GM18511 (cell line): ENCODE results near the gene CNOT2.

Experiments used
- ATAC-seq: cut with Tn5 transposase; IDR thresholded peaks from one replicate; pipeline ENCODE4 v1.9.1; 2021; ENCODE audit warnings: mild to moderate bottlenecking, moderate library complexity; ENCODE audit not compliant: unreplicated experiment

Gene CNOT2

DNA sequence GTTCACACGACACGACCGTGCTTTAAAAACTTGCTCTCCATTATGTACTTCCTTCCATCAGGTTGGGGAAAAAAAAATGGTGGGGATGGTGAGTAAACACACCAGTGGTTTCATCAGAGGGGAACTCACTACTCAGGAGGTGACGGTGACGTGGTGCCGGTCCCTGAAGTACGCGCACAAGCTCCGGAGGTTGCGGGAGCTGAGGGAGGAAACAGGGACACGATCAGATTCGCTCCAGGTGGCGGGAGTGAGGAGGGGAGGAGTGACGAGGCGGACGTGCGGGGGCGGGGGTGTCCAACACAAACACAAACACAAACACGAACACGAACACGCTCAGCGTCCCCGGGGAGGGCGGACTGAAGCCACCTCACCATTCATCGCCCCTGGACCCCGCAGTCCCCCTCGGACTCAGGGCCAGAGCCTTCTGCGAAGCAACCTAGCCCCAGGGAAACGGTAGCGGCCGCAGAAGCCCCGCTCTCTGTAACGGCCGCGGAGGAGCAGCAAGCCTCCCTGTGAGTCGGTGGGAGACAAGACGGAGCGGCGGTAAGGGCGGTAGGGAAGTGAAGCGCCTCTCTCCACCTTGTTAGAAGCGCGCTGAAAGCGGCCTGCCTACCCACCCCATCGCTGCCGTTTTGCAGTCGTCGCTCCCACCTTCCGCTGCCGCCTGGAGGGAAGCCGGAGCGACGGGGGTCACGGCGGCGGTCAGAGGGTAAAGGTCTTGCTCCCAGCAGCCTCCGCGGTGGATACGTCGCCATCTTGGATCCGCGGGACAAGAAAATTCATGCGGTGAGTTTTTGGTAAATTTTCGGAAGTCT is at the start of gene CNOT2:
CNOT2 (plus strand) TSS at position 739 of the 815 bp plus-strand sequence. CDS start 34,794 bp downstream, outside the sequence.
- peak; percentile 82 for ATAC-seq

DNA sequence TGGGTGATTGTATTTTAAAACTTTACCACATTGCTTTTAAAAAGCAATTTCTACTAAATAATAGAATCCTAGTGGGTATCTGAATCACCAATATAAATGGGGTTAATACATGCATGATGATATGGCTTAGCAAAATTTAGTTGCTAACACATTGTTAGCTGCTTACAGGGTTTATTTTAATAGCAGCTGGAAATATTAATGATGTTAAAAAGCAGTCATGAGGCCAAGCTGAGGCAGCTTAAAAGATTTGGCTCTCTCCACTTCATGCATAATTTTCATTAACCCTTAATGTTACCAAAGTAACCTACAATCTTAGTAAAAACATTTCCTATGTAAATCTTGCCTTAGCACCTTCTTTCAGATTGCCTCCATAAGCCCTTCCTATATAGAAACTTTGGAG is 49.2 kb upstream of the CNOT2 start:
- no peak for ATAC-seq

DNA sequence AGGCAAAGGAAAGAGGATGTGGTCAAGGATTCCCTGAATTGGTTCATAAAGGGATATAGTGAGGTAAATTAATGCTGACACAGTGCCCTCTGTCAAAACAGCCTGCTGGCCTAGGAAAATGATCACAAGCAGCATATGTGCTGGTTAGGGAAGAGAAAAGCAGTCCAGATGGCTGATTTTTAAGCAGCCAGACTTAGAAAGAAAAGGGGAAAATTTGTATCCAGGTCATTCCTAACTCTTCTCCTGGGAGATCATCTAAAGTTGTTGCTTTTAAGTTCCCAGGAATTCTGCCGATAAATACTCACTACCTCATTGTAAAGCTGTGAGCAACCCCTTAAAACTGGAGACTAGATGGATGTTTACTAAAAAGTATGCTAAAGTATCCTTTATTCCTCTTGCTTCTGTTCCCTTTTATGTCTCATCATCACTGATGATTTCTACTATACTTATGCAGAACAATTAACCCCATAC is 46.4 kb upstream of the CNOT2 start:
- ATAC-seq = no peak

GRCh38 chr12:70197345-70197744 is 45.9 kb upstream of the CNOT2 start:
- ATAC-seq = no peak

DNA sequence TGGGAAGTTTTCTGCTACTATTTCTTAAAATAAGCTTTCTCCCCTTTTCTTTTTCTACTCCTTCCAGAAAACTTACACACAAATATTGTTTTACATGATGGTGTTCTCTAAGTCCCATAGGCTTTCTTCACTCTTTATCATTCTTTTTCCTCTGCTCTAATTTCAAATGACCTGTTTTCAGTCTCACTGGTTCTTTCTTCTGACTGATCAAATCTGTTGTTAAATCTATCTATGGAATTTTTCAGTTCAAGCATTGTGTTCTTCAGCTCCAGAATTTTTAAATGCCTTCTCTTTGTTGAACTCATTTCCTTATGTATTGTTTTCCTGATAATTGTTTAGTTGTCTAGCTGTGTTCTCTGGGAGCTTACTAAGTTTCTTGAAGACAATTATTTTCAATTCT is 29.5 kb upstream of the CNOT2 start:
- ATAC-seq = no peak

DNA sequence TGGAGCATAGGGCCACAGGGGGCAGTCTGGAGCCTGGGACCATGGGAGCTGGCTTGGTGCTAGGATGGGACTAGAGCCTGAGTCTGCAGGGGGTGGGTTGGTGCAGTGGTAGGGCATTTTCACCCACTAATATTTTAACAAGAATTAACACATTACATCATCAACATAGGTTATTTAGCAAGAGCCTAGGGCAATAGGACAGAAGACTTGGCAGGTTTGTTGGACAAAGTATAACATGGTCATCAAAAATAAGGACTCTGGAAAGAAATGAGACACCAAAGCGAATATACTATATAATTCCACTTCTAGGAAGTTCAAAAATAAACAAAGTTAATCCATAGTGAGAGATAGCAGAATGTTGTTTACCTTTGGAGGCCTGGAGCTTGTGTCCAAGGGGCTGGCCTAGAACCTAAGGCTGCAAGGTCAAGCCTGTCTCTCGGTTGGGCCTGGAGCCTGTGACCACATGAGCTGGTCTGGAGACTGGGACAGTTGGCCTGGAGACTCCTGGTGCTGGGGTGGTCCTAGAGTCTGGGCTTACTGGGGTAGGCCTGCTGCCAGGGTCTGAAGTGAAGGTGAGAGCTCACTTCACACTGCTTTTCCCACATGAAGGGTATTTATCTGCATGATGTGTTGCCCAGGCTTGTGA is 28.1 kb upstream of the CNOT2 start:
- no peak for ATAC-seq

DNA sequence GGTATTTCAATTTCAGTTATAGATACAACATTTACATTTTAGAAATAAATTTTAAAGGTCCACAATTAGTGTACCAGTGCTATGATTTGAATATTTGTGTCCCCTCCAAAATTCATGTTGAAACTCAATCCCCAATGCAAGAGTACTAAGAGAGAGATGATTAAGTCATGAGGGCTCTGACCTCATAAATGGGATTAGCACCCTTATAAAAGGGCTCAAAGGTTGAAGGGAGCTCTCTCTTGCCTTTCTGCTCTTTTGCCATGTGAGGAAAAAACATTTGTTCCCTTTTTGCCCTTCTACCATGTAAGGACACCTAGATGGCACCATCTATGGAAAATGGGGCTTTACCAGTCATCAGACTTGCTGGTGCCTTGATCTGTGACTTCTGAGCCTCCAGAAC is 25.8 kb upstream of the CNOT2 start:
- no peak for ATAC-seq

- ATAC-seq = no peak
These were observed 21.6 kb upstream of the CNOT2 start for GRCh38 chr12:70221626-70222025.

GRCh38 chr12:70227911-70228310 is 15.3 kb upstream of the CNOT2 start:
- no peak for ATAC-seq

DNA sequence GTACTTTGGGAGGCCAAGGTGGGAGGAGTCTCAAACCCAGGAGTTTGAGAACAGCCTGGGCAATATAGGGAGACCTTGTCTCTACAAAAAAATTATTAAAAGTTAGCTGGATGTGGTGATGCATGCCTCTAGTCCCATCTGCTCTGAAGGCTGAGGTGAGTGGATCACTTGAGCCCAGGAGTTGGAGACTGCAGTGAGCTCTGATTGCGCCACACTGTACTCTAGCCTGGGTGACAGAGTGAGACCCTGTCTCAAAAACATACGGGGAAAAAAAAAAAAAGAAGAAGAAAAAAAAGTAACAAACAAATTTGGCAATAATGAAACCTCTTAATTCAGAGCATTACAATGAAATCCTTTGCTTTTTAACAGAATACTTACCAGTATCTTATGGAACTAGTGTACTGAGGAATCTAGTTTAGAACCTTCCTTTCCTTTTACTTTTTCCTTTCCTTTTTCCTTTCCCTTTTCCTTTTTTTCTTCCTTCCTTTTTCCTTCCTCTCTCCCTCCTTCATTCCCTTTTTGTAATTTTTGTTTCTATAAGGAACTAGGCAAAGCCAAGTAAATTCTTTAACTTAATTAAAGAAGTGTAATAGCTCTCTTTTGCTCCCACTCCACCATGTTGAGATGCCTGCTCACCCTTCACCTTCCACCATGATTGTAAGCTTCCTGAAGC is 12.2 kb upstream of the CNOT2 start:
- ATAC-seq = no peak

DNA sequence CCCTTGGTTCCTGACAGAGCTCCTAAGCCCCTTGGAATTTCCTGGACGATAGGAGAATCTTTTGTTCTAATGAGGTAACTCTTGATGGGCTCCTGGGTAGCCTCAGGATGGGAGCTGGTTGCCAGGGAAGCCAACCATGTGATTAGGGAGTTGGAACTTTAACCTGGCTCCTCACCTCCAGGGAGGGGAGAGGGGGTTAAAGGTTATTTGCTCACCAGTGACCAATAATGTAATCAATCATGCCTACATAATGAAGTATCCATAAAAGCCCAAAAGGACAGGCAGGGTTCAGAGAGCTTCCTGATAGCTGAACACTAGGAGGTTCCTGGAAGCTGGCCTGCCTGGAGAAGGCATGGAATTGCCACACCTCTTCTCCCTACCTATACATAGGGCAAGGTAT is 6.2 kb upstream of the CNOT2 start:
- no peak for ATAC-seq

GRCh38 chr12:70240673-70241072 is 2.6 kb upstream of the CNOT2 start:
- no peak for ATAC-seq

- no peak for ATAC-seq
These were observed 1.4 kb upstream of the CNOT2 start for GRCh38 chr12:70241845-70242244.

GRCh38 chr12:70243510-70244371 is 508 bp downstream of the CNOT2 start:
- peak; percentile 61 for ATAC-seq

DNA sequence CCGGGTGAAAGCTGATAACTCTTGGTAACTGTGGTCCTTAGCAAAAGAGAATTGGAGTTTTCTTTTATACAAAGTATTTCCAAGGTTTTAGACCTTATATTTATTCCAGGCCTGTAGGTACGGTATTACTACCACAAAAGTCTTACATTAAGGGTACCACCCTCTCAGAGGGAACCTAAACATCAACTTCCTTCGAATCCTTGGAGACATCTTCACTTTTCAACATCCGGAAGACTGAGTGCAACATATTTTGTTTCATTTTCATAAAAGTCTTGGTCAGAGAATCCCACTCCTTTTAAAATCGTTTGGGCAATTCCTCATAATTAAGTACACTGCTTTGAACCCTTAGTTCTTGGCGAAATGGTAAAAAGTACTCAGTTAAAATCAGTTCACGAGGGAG is 1.2 kb downstream of the CNOT2 start:
- ATAC-seq = no peak

- no peak for ATAC-seq
These were observed 2.2 kb downstream of the CNOT2 start for GRCh38 chr12:70245458-70245857.

DNA sequence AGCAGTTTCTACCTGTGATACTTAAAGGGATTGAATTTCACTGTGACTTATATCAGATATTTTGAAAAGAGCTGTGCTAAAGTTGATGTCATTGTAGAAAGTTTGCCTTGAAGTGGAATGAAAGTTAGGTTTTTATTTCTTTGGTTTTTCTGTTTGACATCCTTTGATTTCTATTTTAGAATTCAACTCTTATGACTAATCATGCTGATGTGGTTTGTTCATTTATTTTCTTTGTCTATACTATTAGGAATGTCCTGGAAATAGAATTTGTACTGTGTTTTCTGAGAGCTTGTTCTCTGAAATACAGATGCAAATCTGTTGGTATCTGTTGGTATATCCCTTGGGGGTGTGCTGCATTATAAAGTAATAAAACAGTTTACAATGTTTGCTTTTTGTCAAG is 3.3 kb downstream of the CNOT2 start:
- ATAC-seq = no peak

- ATAC-seq = no peak
These were observed 4.5 kb downstream of the CNOT2 start for GRCh38 chr12:70247653-70248199.

- no peak for ATAC-seq
These were observed 5.6 kb downstream of the CNOT2 start for GRCh38 chr12:70248876-70249275.

- no peak for ATAC-seq
These were observed 6.7 kb downstream of the CNOT2 start for GRCh38 chr12:70249903-70250302.

- no peak for ATAC-seq
These were observed 8.0 kb downstream of the CNOT2 start for GRCh38 chr12:70251226-70251625.
